Left forelimb (tissue), 1 donor: ENCODE measurements around the gene OTOP2.
"Not testable (repeated sequence)": the region's sequence is repeated elsewhere in the genome, so short reads cannot be mapped to it uniquely, and the experiment has no call there.

Experiments used
- DNase-seq: peaks from one replicate; pipeline ENCODE4 v3.0.0-alpha.2; 2018; ENCODE audit warnings: low spot score

Gene OTOP2

GRCh38 chr17:74952431-74953133 is 28.5 kb downstream of the OTOP2 start:
- DNase-seq, result no peak

- DNase-seq, result no peak
These were observed 29.1 kb downstream of the OTOP2 start for GRCh38 chr17:74953134-74953687.

GRCh38 chr17:74954115-74954514 is 30.0 kb downstream of the OTOP2 start:
- DNase-seq, result no peak

GRCh38 chr17:74954665-74955421 is 30.8 kb downstream of the OTOP2 start:
- DNase-seq, result no peak

- DNase-seq, result no peak
These were observed 32.0 kb downstream of the OTOP2 start for GRCh38 chr17:74956093-74956492.

- peak; percentile 82 for DNase-seq
These were observed 34.1 kb downstream of the OTOP2 start for GRCh38 chr17:74957935-74958740.

- no peak for DNase-seq
These were observed 35.9 kb downstream of the OTOP2 start for GRCh38 chr17:74959826-74960515.

GRCh38 chr17:74960570-74961342 is 36.7 kb downstream of the OTOP2 start:
- DNase-seq, result no peak

- DNase-seq, result peak; percentile 89
These were observed 37.7 kb downstream of the OTOP2 start for GRCh38 chr17:74961657-74962350.

- DNase-seq, result no peak
These were observed 38.7 kb downstream of the OTOP2 start for GRCh38 chr17:74962622-74963394.

GRCh38 chr17:74963656-74964055 is 39.6 kb downstream of the OTOP2 start:
- DNase-seq, result no peak

GRCh38 chr17:74964246-74964761 is 40.2 kb downstream of the OTOP2 start:
- DNase-seq, result no peak

- DNase-seq, result no peak
These were observed 41.0 kb downstream of the OTOP2 start for GRCh38 chr17:74964988-74965622.

GRCh38 chr17:74968361-74968780 is 44.3 kb downstream of the OTOP2 start:
- no peak for DNase-seq

- DNase-seq, result not testable (repeated sequence)
These were observed 45.4 kb downstream of the OTOP2 start for GRCh38 chr17:74969501-74969900.

GRCh38 chr17:74970395-74970794 is 46.3 kb downstream of the OTOP2 start:
- DNase-seq, result no peak

- DNase-seq, result no peak
These were observed 47.2 kb downstream of the OTOP2 start for GRCh38 chr17:74971069-74971841.

- no peak for DNase-seq
These were observed 47.7 kb downstream of the OTOP2 start for GRCh38 chr17:74971842-74972106.
